GM06990 (cell line): Measurements from ENCODE around the gene ZP1.

ENCODE experiments used
- DNase-seq: peaks from one replicate; pipeline ENCODE4 v3.0.0-alpha.2; 2011; ENCODE audit not compliant: insufficient read length; ENCODE audit errors: extremely low read depth
- H3K27me3 ChIP-seq: replicated peaks from 2 replicates; pipeline ENCODE4 v1.6.0; 2011; ENCODE audit warnings: low read length; ENCODE audit not compliant: control insufficient read depth, insufficient read depth
- H3K36me3 ChIP-seq: 2 replicates; pipeline ENCODE4 v1.5.1; 2011; ENCODE audit warnings: low read length; ENCODE audit not compliant: control insufficient read depth, insufficient read depth
- H3K4me3 ChIP-seq: replicated peaks from 2 replicates; pipeline ENCODE4 v1.5.1; 2011; ENCODE audit warnings: low read depth, mild to moderate bottlenecking, control low read depth, low read length
- TF ChIP-seq, protein P1 (sequence below): IDR thresholded peaks from 2 replicates; pipeline ENCODE4 v1.5.1; 2011; ENCODE audit warnings: low read length, control low read depth, mild to moderate bottlenecking, inconsistent platforms; ENCODE audit not compliant: insufficient read depth, poor library complexity, severe bottlenecking

Gene ZP1

DNA sequence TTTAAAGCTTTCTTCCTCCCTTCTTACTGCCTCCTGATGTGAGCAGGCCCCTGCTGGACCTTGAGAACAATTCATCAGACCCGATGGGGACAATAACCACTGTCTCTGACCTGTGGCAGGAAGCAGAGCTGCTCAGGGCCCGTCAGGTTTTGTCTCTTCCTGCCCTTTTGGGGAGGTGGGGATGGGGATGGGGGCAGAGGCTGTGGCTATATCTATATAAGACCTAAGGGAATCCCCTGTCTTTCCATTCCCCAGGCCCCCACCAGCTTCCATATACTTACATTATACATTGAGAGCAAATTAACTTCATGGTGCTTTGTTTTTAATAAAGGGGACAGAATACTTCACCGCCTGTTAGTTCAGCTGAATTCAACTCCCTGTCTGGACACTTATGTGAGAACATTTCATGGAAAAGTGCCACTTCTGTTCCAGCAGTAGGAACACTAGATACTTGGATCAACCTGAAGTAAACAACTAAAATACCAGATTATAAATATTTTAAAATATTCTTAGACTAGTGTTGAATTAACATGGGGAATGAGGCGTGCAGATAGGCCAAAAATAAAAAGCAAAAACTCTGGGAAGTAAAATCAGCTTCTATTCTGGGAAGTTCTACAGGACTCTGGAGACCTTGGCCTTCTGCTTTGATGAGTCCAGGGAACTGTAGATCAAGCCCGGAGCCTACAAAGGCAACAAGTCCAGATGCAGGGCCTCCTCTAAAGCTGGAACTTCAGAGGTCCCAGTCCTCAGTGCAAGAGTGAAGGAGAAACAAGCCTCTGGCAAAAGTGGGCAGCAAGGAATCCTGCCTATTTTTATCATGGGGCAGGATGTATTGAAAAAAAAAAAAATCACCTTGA lies 11.1 kb downstream of the ZP1 start:
- peaks cover 5% of the 10 kb centered on the region for H3K36me3 ChIP-seq
- DNase-seq = no peak
- H3K4me3 ChIP-seq = no peak overlapping the region
- H3K27me3 ChIP-seq = no peaks in the 10 kb centered on the region
- TF ChIP-seq, protein P1, sequence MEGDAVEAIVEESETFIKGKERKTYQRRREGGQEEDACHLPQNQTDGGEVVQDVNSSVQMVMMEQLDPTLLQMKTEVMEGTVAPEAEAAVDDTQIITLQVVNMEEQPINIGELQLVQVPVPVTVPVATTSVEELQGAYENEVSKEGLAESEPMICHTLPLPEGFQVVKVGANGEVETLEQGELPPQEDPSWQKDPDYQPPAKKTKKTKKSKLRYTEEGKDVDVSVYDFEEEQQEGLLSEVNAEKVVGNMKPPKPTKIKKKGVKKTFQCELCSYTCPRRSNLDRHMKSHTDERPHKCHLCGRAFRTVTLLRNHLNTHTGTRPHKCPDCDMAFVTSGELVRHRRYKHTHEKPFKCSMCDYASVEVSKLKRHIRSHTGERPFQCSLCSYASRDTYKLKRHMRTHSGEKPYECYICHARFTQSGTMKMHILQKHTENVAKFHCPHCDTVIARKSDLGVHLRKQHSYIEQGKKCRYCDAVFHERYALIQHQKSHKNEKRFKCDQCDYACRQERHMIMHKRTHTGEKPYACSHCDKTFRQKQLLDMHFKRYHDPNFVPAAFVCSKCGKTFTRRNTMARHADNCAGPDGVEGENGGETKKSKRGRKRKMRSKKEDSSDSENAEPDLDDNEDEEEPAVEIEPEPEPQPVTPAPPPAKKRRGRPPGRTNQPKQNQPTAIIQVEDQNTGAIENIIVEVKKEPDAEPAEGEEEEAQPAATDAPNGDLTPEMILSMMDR = no peak

- no peak overlapping the region for H3K4me3 ChIP-seq
- H3K27me3 ChIP-seq = no peaks in the 10 kb centered on the region
- TF ChIP-seq, protein P1 = no peak
- H3K36me3 ChIP-seq = peaks cover 5% of the 10 kb centered on the region
- DNase-seq = no peak
These were observed 11.8 kb downstream of the ZP1 start for GRCh38 chr11:60879104-60879503.

DNA sequence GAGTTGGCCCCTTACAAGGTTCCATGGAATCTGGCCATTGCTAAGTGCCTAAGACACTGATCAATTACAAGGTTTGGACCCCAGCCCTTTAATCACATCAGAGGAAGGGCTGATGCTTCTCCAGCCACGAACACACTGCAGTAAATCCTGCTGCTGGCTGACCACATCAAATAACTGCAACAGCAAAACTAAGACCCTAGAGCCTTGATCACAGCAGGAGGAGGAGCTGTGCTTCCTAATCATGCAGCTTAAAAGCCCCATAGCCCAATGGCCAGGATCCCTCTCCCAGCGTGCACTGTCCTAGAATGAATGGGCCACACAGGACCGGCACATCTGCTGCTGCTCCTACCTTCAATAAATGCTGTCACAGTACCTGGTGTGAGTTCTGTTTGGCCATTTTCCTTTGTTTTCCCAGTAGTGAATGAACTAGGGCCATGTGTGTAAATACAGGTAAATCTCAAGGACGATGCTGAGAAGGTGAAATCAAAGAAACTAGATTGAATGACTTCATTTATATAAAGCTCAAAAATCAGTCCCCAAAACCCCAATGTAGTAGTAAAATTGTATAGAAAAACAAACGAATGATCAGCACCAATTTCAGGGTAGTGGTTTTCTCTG lies 12.7 kb downstream of the ZP1 start:
- TF ChIP-seq, protein P1 = no peak
- Histone ChIP-seq H3K4me3 (no peak overlapping the region), H3K27me3 (no peaks in the 10 kb centered on the region), H3K36me3 (peaks cover 5% of the 10 kb centered on the region)
- DNase-seq = no peak

- Histone ChIP-seq H3K4me3 (no peak overlapping the region), H3K36me3 (peaks cover 5% of the 10 kb centered on the region), H3K27me3 (no peaks in the 10 kb centered on the region)
- TF ChIP-seq, protein P1 = no peak
- DNase-seq = no peak
These were observed 13.4 kb downstream of the ZP1 start for GRCh38 chr11:60880643-60881282.

DNA sequence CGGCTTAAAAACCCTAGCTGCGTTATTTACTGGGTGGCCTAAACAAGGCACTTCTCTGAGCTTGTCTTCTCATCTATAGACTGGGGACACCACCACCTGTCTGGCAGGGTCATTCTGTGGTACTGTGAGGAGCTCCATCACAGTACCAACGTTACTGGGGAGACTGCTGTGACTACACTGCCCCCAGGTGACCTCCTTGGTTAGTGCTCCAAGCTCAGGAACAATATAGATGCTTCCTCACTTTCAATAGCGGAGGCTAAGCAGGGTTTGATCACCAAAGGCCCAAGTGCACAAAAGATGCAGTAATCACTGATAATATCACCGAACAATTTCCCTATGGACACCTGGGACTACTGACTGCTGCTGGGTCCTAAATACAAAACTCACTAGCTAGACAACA lies 20.2 kb downstream of the ZP1 start:
- TF ChIP-seq, protein P1 = peak; percentile 53
- DNase-seq = no peak

More for the DNA sequence above, 20.2 kb downstream of the ZP1 start:
- H3K36me3 ChIP-seq = peaks cover 10% of the 10 kb centered on the region
- no peaks in the 10 kb centered on the region for H3K27me3 ChIP-seq
- H3K4me3 ChIP-seq = no peak overlapping the region
